ENCODE data around the gene HDAC3. TPM values are rescaled to one million over a fixed set of nuclear protein-coding genes. Genes with fewer than 3 reads are reported as not detected.
A peak's percentile ranks its signal among the peaks of the same experiment; 100 is the strongest.

HDAC3 gene
- total RNA-seq: 44.7 TPM
- 47.5 TPM for polyA plus RNA-seq (ENCODE audit: insufficient read depth, low read depth, low replicate concordance)
- long read RNA-seq, donor 1, transcript HDAC3-201 (15 exons, 1,959 nt): major isoform, 18 of 25 reads
- long read RNA-seq, donor 1, transcript HDAC3-213 (2 exons, 830 nt): minor isoform, 6 of 25 reads
- long read RNA-seq, donor 1, partial matches to known transcripts: 0 of 25 reads
- long read RNA-seq, donor 1, other reads (novel, unspliced or antisense): 0 of 25 reads
- long read RNA-seq, donor 2, transcript HDAC3-201 (15 exons, 1,959 nt): major isoform, 8 of 13 reads
- long read RNA-seq, donor 2, partial matches to known transcripts: 0 of 13 reads
- long read RNA-seq, donor 2, other reads (novel, unspliced or antisense): 0 of 13 reads
- long read RNA-seq, donor 3, transcript HDAC3-201 (15 exons, 1,959 nt): major isoform, 10 of 20 reads
- long read RNA-seq, donor 3, partial matches to known transcripts: 8 of 20 reads
- long read RNA-seq, donor 3, other reads (novel, unspliced or antisense): 0 of 20 reads
- long read RNA-seq, donor 4, transcript HDAC3-201 (15 exons, 1,959 nt): major isoform, 11 of 16 reads
- long read RNA-seq, donor 4, transcript HDAC3-213 (2 exons, 830 nt): minor isoform, 5 of 16 reads
- long read RNA-seq, donor 4, partial matches to known transcripts: 0 of 16 reads
- long read RNA-seq, donor 4, other reads (novel, unspliced or antisense): 0 of 16 reads
- long read RNA-seq, donor 5, partial matches to known transcripts: 0 of 1 reads
- long read RNA-seq, donor 5, other reads (novel, unspliced or antisense): 0 of 1 reads
- long read RNA-seq, donor 6, transcript HDAC3-201 (15 exons, 1,959 nt): major isoform, 6 of 6 reads
- long read RNA-seq, donor 6, partial matches to known transcripts: 0 of 6 reads
- long read RNA-seq, donor 6, other reads (novel, unspliced or antisense): 0 of 6 reads
- long read RNA-seq, donor 7, transcript HDAC3-201 (15 exons, 1,959 nt): major isoform, 49 of 70 reads
- long read RNA-seq, donor 7, partial matches to known transcripts: 2 of 70 reads
- long read RNA-seq, donor 7, other reads (novel, unspliced or antisense): 13 of 70 reads
- long read RNA-seq, donor 8, transcript HDAC3-201 (15 exons, 1,959 nt): major isoform, 5 of 15 reads
- long read RNA-seq, donor 8, partial matches to known transcripts: 10 of 15 reads
- long read RNA-seq, donor 8, other reads (novel, unspliced or antisense): 0 of 15 reads
- long read RNA-seq, donor 9, transcript HDAC3-201 (15 exons, 1,959 nt): major isoform, 5 of 13 reads
- long read RNA-seq, donor 9, partial matches to known transcripts: 5 of 13 reads
- long read RNA-seq, donor 9, other reads (novel, unspliced or antisense): 0 of 13 reads
- long read RNA-seq, donor 10, transcript HDAC3-201 (15 exons, 1,959 nt): major isoform, 12 of 32 reads
- long read RNA-seq, donor 10, partial matches to known transcripts: 16 of 32 reads
- long read RNA-seq, donor 10, other reads (novel, unspliced or antisense): 0 of 32 reads

- peak within 1 kb of the TSS; percentile 69 to 72 for H3K27ac ChIP-seq (ENCODE audit: low read depth in 2 of 2, low read length in 2 of 2)
- FAIRE-seq: no peak
- peaks cover 0 to 3% (median 0%) of the 10 kb centered on the region in 3 donors for H3K36me3 ChIP-seq (ENCODE audit: control insufficient read depth in 2 of 3, insufficient read depth in 3 of 3, low read length in 3 of 3)
- peak; percentile 95 to 98 (median 96) for DNase-seq
- intact Hi-C loops (cut with DNase I): no loop called here
- H3K4me1 ChIP-seq (ENCODE audit: control insufficient read depth in 2 of 3, insufficient read depth in 2 of 3, low read depth in 1 of 3, low read length in 3 of 3): peaks cover 3 to 17% (median 9%) of the 10 kb centered on the region in 3 donors
- TF ChIP-seq CTCF (IDR thresholded peaks at IDR 0.05; ENCODE audit: borderline replicate concordance, extremely low read depth, insufficient read depth): no peak
- no peaks in the 10 kb centered on the region for H3K9me3 ChIP-seq (ENCODE audit: control insufficient read depth in 2 of 3, insufficient read depth in 1 of 3, low read length in 3 of 3)
- H3K4me3 ChIP-seq (ENCODE audit: low read length in 3 of 3): peak within 1 kb of the TSS; percentile 93 to 96 (median 95)
- peak within 1 kb of the TSS; percentile 83 to 98 (median 91) for H3K9ac ChIP-seq (ENCODE audit: low read length in 3 of 3)
- peaks cover 8% of the 10 kb centered on the region for H3K27me3 ChIP-seq (ENCODE audit: control insufficient read depth, insufficient read depth, low read length)
Observed at GRCh38 chr5:141636413-141637122, at the start of gene HDAC3, which contains the start of gene RELL2. Gene HDAC3 (minus strand): TSS chr5:141636849. CDS start chr5:141636790, 59 bp downstream. Gene RELL2 (plus strand): TSS chr5:141636997. CDS start chr5:141638226, 1,229 bp downstream.

- Histone ChIP-seq H3K27ac (ENCODE audit: low read depth in 2 of 2, low read length in 2 of 2) (no peak overlapping the region), H3K4me1 (ENCODE audit: control insufficient read depth in 2 of 3, insufficient read depth in 2 of 3, low read depth in 1 of 3, low read length in 3 of 3) (peaks cover 0 to 16% (median 9%) of the 10 kb centered on the region in 3 donors), H3K27me3 (ENCODE audit: control insufficient read depth, insufficient read depth, low read length) (no peaks in the 10 kb centered on the region), H3K4me3 (ENCODE audit: low read length in 3 of 3) (no peak overlapping the region), H3K9me3 (ENCODE audit: control insufficient read depth in 2 of 3, insufficient read depth in 1 of 3, low read length in 3 of 3) (no peaks in the 10 kb centered on the region), H3K9ac (ENCODE audit: low read length in 3 of 3) (no peak overlapping the region), H3K36me3 (ENCODE audit: control insufficient read depth in 2 of 3, insufficient read depth in 3 of 3, low read length in 3 of 3) (no peaks in the 10 kb centered on the region)
- DNase-seq (no peak), FAIRE-seq (no peak)
- TF ChIP-seq CTCF (IDR thresholded peaks at IDR 0.05; ENCODE audit: borderline replicate concordance, extremely low read depth, insufficient read depth): no peak
- intact Hi-C loops (cut with DNase I): no loop called here
Observed at GRCh38 chr5:141685591-141685990, 48.9 kb upstream of the HDAC3 start.

All from kidney (tissue), 22 donors.